ENCODE measurements around the gene KLHL20. TPM values are rescaled to one million over a fixed set of nuclear protein-coding genes. Genes with fewer than 3 reads are reported as not detected.
"Not testable (repeated sequence)": the region's sequence is repeated elsewhere in the genome, so short reads cannot be mapped to it uniquely, and the experiment has no call there.

KLHL20 gene
- total and polyA plus RNA-seq, 2 of the 8 experiments (the other 6 are each of a cell fraction or from before 2014, with no cell fraction given): 4.9 to 12.3 TPM

DNA sequence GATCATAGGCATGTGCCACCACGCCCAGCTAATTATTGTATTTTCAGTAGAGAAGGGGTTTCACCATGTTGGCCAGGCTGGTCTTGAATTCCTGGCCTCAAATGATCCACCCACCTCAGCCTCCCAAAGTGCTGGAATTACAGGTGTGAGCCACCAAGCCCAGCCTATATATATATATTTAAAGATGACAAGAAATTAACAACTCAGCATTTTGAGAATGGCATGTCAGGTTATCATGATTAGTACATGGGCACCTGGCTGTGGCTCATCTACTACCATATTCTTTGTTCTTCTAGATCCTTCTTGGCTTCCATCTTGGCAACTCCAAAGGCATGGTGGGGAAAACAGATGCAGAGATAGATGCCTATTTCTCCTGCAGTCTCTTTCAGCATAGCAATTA, 85.2 kb downstream of the KLHL20 start:
- H3K56ac ChIP-seq (replicated peaks; ENCODE audit: insufficient read length, low read depth, low read length); H3K23me2 ChIP-seq (ENCODE audit: low read depth, low read length); H3K9me3 ChIP-seq (ENCODE audit: insufficient read depth in 2 of 2, low read depth in 1 of 2, low read length in 1 of 2); H3K79me2 ChIP-seq (ENCODE audit: control insufficient read depth in 1 of 2, insufficient read depth in 2 of 2, low read length in 2 of 2); H3K27ac ChIP-seq (ENCODE audit: low read depth, low read length); H2BK12ac ChIP-seq (ENCODE audit: low read depth, low read length); H3K4me2 ChIP-seq (ENCODE audit: insufficient read depth in 1 of 2, low read depth in 2 of 2, low read length in 2 of 2); H3K4me1 ChIP-seq (replicated peaks in 1 of 4; ENCODE audit: control insufficient read depth in 3 of 4, insufficient read depth in 4 of 4, low read length in 3 of 4); H2AK5ac ChIP-seq (ENCODE audit: low read depth, low read length); H2BK15ac ChIP-seq (ENCODE audit: low read length); FAIRE-seq; DNase-seq (ENCODE audit: low read depth in 1 of 2, low spot score in 2 of 2); H2BK5ac ChIP-seq (ENCODE audit: low read depth, low read length); H3K27me3 ChIP-seq (replicated peaks in 1 of 4; ENCODE audit: control insufficient read depth in 3 of 4, extremely low read depth in 1 of 4, insufficient read depth in 3 of 4, low read length in 3 of 4); CTCF ChIA-PET (ENCODE audit: partially characterized antibody); H3K4ac ChIP-seq (replicated peaks; ENCODE audit: insufficient read length, low read depth, low read length); H3K9ac ChIP-seq (replicated peaks in 1 of 4; ENCODE audit: extremely low read depth in 1 of 4, low read depth in 3 of 4, low read length in 3 of 4); H4K91ac ChIP-seq (replicated peaks; ENCODE audit: insufficient read length, low read length); H3K18ac ChIP-seq (ENCODE audit: extremely low read depth, low read length); H2BK120ac ChIP-seq (replicated peaks; ENCODE audit: low read depth, low read length); H3K79me1 ChIP-seq (ENCODE audit: low read depth, low read length); H3K14ac ChIP-seq (ENCODE audit: insufficient read length); H2AFZ ChIP-seq (ENCODE audit: low read length); H3K23ac ChIP-seq (ENCODE audit: insufficient read length); H4K20me1 ChIP-seq (replicated peaks in 1 of 2; ENCODE audit: control insufficient read depth in 1 of 2, insufficient read depth in 2 of 2, low read length in 2 of 2); H4K8ac ChIP-seq (ENCODE audit: extremely low read depth, insufficient read depth, low read length); H2BK20ac ChIP-seq (ENCODE audit: low read length); H3K4me3 ChIP-seq (ENCODE audit: extremely low read depth in 1 of 4, insufficient read depth in 2 of 4, low read depth in 3 of 4, low read length in 4 of 4); H4K5ac ChIP-seq (ENCODE audit: insufficient read length, low read depth, low read length): not testable (repeated sequence)
- peaks cover 3 to 28% (median 15%) of the 10 kb centered on the region in 4 experiments; a peak in 7 of 8 replicates for H3K36me3 ChIP-seq (ENCODE audit: control insufficient read depth in 2 of 4, insufficient read depth in 4 of 4, low read length in 3 of 4)
- WGBS, 2 experiments (ENCODE audit: extremely low coverage in 1 of 2, insufficient coverage in 1 of 2, insufficient read length in 1 of 2, insufficient replicate concordance in 2 of 2, low coverage in 1 of 2, low lambda C conversion rate in 2 of 2, missing lambda C conversion rate in 1 of 2): 87% methylated on average over 1 of the region's 1 CpG; no CpG with 5 or more reads in 1 of the 2 experiments
- POLR2A ChIA-PET (ENCODE audit: partially characterized antibody): interaction anchor here (1.4 kb wide), 1 partner anchor 62 kb away, joined by 3 read pairs; no protein-coding TSS in a partner anchor

Data from H1 (cell line).